H1 (cell line): Measurements from ENCODE around the gene ATP8B3. TPM values are rescaled to one million over a fixed set of nuclear protein-coding genes. Genes with fewer than 3 reads are reported as not detected.

Experiments used
- CTCF ChIA-PET: fragments of 300-600 bp; sonication (Branson Sonifier 250); formaldehyde crosslinking; loops from one replicate; lab custom pipeline; 2021; ENCODE audit not compliant: partially characterized antibody; lab: Charles Lee
- POLR2A ChIA-PET: fragments of 300-600 bp; sonication (Branson Sonifier 250); formaldehyde crosslinking; loops from one replicate; lab custom pipeline; 2021; ENCODE audit warnings: inconsistent platforms; ENCODE audit not compliant: partially characterized antibody; lab: Charles Lee
- DNase-seq, 2 experiments: peaks; one replicate each; pipeline versions ENCODE4 v3.0.0 to v3.0.0-alpha.2; 2010 to 2022; ENCODE audit warnings: low spot score in 2 of 2, low read depth in 1 of 2, mixed read lengths in 1 of 2
- FAIRE-seq: peaks from 2 replicates; lab custom pipeline; 2011; peaks lifted over from hg19 to GRCh38; lab: Jason Lieb, UNC
- H2AFZ ChIP-seq: 2 replicates; pipeline ENCODE4 v1.8.1; 2012; ENCODE audit warnings: low read length, inconsistent platforms
- H2AK5ac ChIP-seq: 2 replicates; pipeline ENCODE4 v1.6.1; 2013; ENCODE audit warnings: low read depth, low read length
- H2BK120ac ChIP-seq: replicated peaks from 2 replicates; pipeline ENCODE3; 2013; ENCODE audit warnings: low read depth, low read length, inconsistent platforms
- H2BK12ac ChIP-seq: 2 replicates; pipeline ENCODE4 v1.6.1; 2013; ENCODE audit warnings: low read depth, low read length
- H2BK15ac ChIP-seq: 2 replicates; pipeline ENCODE4 v1.6.1; 2013; ENCODE audit warnings: low read length
- H2BK20ac ChIP-seq: 2 replicates; pipeline ENCODE4 v1.6.1; 2013; ENCODE audit warnings: low read length
- H2BK5ac ChIP-seq: 2 replicates; pipeline ENCODE4 v1.6.1; 2013; ENCODE audit warnings: low read depth, low read length
- H3K14ac ChIP-seq: 2 replicates; pipeline ENCODE4 v1.6.1; 2013; ENCODE audit warnings: inconsistent platforms; ENCODE audit not compliant: insufficient read length
- H3K18ac ChIP-seq: 2 replicates; pipeline ENCODE4 v1.6.1; 2013; ENCODE audit warnings: low read length; ENCODE audit errors: extremely low read depth
- H3K23ac ChIP-seq: 2 replicates; pipeline ENCODE4 v1.6.1; 2013; ENCODE audit warnings: inconsistent platforms; ENCODE audit not compliant: insufficient read length
- H3K23me2 ChIP-seq: 2 replicates; pipeline ENCODE4 v1.6.1; 2013; ENCODE audit warnings: low read depth, low read length
- H3K27ac ChIP-seq: 2 replicates; pipeline ENCODE4 v1.6.1; 2011; ENCODE audit warnings: low read depth, low read length, inconsistent platforms
- H3K27me3 ChIP-seq, 4 experiments: replicated peaks in 1 of 4; 1 replicate in 1 of 4; 2 replicates in 3 of 4; pipeline versions ENCODE4 v1.6.1 to v1.8.1; 2011 to 2013; ENCODE audit warnings: low read length in 3 of 4, mild to moderate bottlenecking in 3 of 4, inconsistent platforms in 2 of 4, mixed read lengths in 2 of 4, moderate library complexity in 1 of 4; ENCODE audit not compliant: control insufficient read depth in 3 of 4, insufficient read depth in 3 of 4; ENCODE audit errors: extremely low read depth in 1 of 4
- H3K36me3 ChIP-seq, 4 experiments: 2 replicates each; pipeline versions ENCODE4 v1.6.1 to v1.8.1; 2011 to 2013; ENCODE audit warnings: mild to moderate bottlenecking in 4 of 4, low read length in 3 of 4, moderate library complexity in 2 of 4, control low read depth in 1 of 4, inconsistent platforms in 1 of 4; ENCODE audit not compliant: insufficient read depth in 4 of 4, control insufficient read depth in 2 of 4
- H3K4ac ChIP-seq: replicated peaks from 2 replicates; pipeline ENCODE3; 2013; ENCODE audit warnings: low read length, low read depth, mixed read lengths, inconsistent platforms; ENCODE audit not compliant: insufficient read length
- H3K4me1 ChIP-seq, 4 experiments: replicated peaks in 1 of 4; 1 replicate in 1 of 4; 2 replicates in 3 of 4; pipeline versions ENCODE4 v1.6.1 to v1.8.1; 2011 to 2013; ENCODE audit warnings: low read length in 3 of 4, inconsistent platforms in 2 of 4, mixed read lengths in 1 of 4; ENCODE audit not compliant: insufficient read depth in 4 of 4, control insufficient read depth in 3 of 4
- H3K4me2 ChIP-seq, 2 experiments: 2 replicates each; pipeline versions ENCODE4 v1.6.1 to v1.8.1; 2011 to 2013; ENCODE audit warnings: low read depth in 2 of 2, low read length in 2 of 2, control low read depth in 1 of 2, inconsistent platforms in 1 of 2, mild to moderate bottlenecking in 1 of 2; ENCODE audit not compliant: insufficient read depth in 1 of 2
- H3K4me3 ChIP-seq, 4 experiments: fragments of 200-600, 300-600 bp in 1 of 4; sonication (generic), shearing (Covaris generic), sonication (Bioruptor Twin) in 1 of 4; 2 replicates each; pipeline versions ENCODE4 v1.5.1 to v1.8.1; 2011 to 2016; ENCODE audit warnings: low read length in 4 of 4, low read depth in 3 of 4, control low read depth in 2 of 4, inconsistent platforms in 2 of 4, mild to moderate bottlenecking in 2 of 4, mixed read lengths in 1 of 4, moderate library complexity in 1 of 4; ENCODE audit not compliant: insufficient read depth in 2 of 4; ENCODE audit errors: extremely low read depth in 1 of 4
- H3K56ac ChIP-seq: replicated peaks from 2 replicates; pipeline ENCODE3; 2013; ENCODE audit warnings: low read depth, mild to moderate bottlenecking, mixed read lengths, low read length, inconsistent platforms; ENCODE audit not compliant: insufficient read length
- H3K79me1 ChIP-seq: 2 replicates; pipeline ENCODE4 v1.6.1; 2013; ENCODE audit warnings: low read depth, low read length, control low read depth
- H3K79me2 ChIP-seq, 2 experiments: 2 replicates each; pipeline versions ENCODE4 v1.6.1 to v1.8.1; 2012 to 2013; ENCODE audit warnings: low read length in 2 of 2, mild to moderate bottlenecking in 2 of 2, inconsistent platforms in 1 of 2; ENCODE audit not compliant: insufficient read depth in 2 of 2, control insufficient read depth in 1 of 2
- H3K9ac ChIP-seq, 4 experiments: replicated peaks in 1 of 4; 1 replicate in 1 of 4; 2 replicates in 3 of 4; pipeline versions ENCODE4 v1.6.1 to v1.8.1; 2011 to 2013; ENCODE audit warnings: low read depth in 3 of 4, low read length in 3 of 4, control low read depth in 2 of 4, mild to moderate bottlenecking in 2 of 4, moderate library complexity in 2 of 4, inconsistent platforms in 1 of 4; ENCODE audit errors: extremely low read depth in 1 of 4
- H3K9me3 ChIP-seq, 2 experiments: 2 replicates each; pipeline versions ENCODE4 v1.6.1 to v1.8.1; 2012 to 2013; ENCODE audit warnings: mild to moderate bottlenecking in 2 of 2, moderate library complexity in 2 of 2, control low read depth in 1 of 2, inconsistent platforms in 1 of 2, low read depth in 1 of 2, low read length in 1 of 2, mixed read lengths in 1 of 2; ENCODE audit not compliant: insufficient read depth in 2 of 2
- H4K20me1 ChIP-seq, 2 experiments: replicated peaks in 1 of 2; 2 replicates each; pipeline versions ENCODE3 to v1.8.1; 2011 to 2013; ENCODE audit warnings: inconsistent platforms in 2 of 2, low read length in 2 of 2, mild to moderate bottlenecking in 1 of 2; ENCODE audit not compliant: insufficient read depth in 2 of 2, control insufficient read depth in 1 of 2
- H4K5ac ChIP-seq: 2 replicates; pipeline ENCODE4 v1.6.1; 2013; ENCODE audit warnings: low read length, low read depth, mixed read lengths, inconsistent platforms; ENCODE audit not compliant: insufficient read length
- H4K8ac ChIP-seq: 2 replicates; pipeline ENCODE4 v1.8.0; 2013; ENCODE audit warnings: mild to moderate bottlenecking, moderate library complexity, low read length, inconsistent platforms; ENCODE audit not compliant: insufficient read depth; ENCODE audit errors: extremely low read depth
- H4K91ac ChIP-seq: replicated peaks from 2 replicates; pipeline ENCODE3; 2013; ENCODE audit warnings: low read length, mixed read lengths, inconsistent platforms; ENCODE audit not compliant: insufficient read length
- CBX5 ChIP-seq: fragments of 300-800, 300-1000 bp; sonication (generic); IDR thresholded peaks from 2 replicates; pipeline ENCODE4 v1.7.1; 2016; ENCODE audit warnings: antibody characterized with exemption, low read length, low read depth
- CREB1 ChIP-seq: IDR thresholded peaks from 2 replicates; pipeline ENCODE4 v1.6.1; 2012; ENCODE audit warnings: inconsistent platforms
- GTF2F1 ChIP-seq: IDR thresholded peaks from 2 replicates; pipeline ENCODE4 v1.6.1; 2012; ENCODE audit warnings: low read depth, low read length, improper control_type of control experiment, borderline replicate concordance
- POU5F1 ChIP-seq: IDR thresholded peaks from 2 replicates; pipeline ENCODE4 v1.6.1; 2011; ENCODE audit warnings: low read depth, mild to moderate bottlenecking, low read length, moderate library complexity
- RNF2 ChIP-seq: fragments of 200-900, 300-1000 bp; sonication (generic); IDR thresholded peaks from 2 replicates; pipeline ENCODE4 v1.7.1; 2016; ENCODE audit warnings: borderline replicate concordance, low read depth, mild to moderate bottlenecking, antibody characterized with exemption, low read length; ENCODE audit not compliant: poor library complexity, severe bottlenecking; ENCODE audit errors: missing control alignments
- SIRT6 ChIP-seq: IDR thresholded peaks from one replicate; pipeline ENCODE4 v1.7.1; 2012; ENCODE audit warnings: low read length, inconsistent platforms
- USF2 ChIP-seq: IDR thresholded peaks from 2 replicates; pipeline ENCODE4 v1.6.1; 2011; ENCODE audit warnings: low read length, improper control_type of control experiment
- WGBS, 2 experiments: shearing (Covaris generic) in 1 of 2; methylation state at CpG; one replicate each; pipeline versions ENCODE4 v1.1.6 to v1.1.7; 2013 to 2015; ENCODE audit warnings: low lambda C conversion rate in 2 of 2, mixed read lengths in 2 of 2, inconsistent platforms in 1 of 2, low coverage in 1 of 2, missing lambda C conversion rate in 1 of 2; ENCODE audit not compliant: insufficient replicate concordance in 2 of 2, insufficient coverage in 1 of 2, insufficient read length in 1 of 2; ENCODE audit errors: extremely low coverage in 1 of 2, missing lambda C conversion rate in 1 of 2; 5-methylcytosine and 5-hydroxymethylcytosine counted together
- polyA plus RNA-seq, 7 experiments: library from polyadenylated mRNA; depleted of rRNA in 3 of 7; stranded (reverse) in 5 of 7; unstranded in 2 of 7; fragments of >200 nt in 5 of 7; fragments of 200-250 nt in 2 of 7; gene quantifications; 1 replicate in 5 of 7; 2 replicates in 1 of 7; 4 replicates in 1 of 7; pipeline versions ENCODE4 v1.2.1 to v1.2.3, GENCODE V29; 2011 to 2013; ENCODE audit warnings: missing spikeins in 2 of 7, mixed read lengths in 2 of 7
- total RNA-seq: library from RNA; stranded (reverse); fragmentation: NEBNext Ultra II Directional; extraction: Animal tissue kit (Norgen Biotek cat#: 25700); gene quantifications from 2 replicates; pipeline ENCODE4 v1.2.1, GENCODE V29; 2021
- TF ChIP-seq, protein P1 (sequence below): IDR thresholded peaks from 2 replicates; pipeline ENCODE4 v1.6.1; 2012; ENCODE audit warnings: low read length, inconsistent platforms

Gene ATP8B3
- total and polyA plus RNA-seq, 2 of the 8 experiments (the other 6 are each of a cell fraction or from before 2014, with no cell fraction given), result 4.1 to 9.3 TPM

- H2BK20ac ChIP-seq, result no peak overlapping the region
- CTCF ChIA-PET, result interaction anchor here (0.8 to 2.5 kb wide), 7 partner anchors 7 to 55 kb away, joined by 3 to 14 read pairs (median 9); no protein-coding TSS in a partner anchor
- no peak overlapping the region for H3K56ac ChIP-seq
- H2BK5ac ChIP-seq, result 0 out of 2 replicates have a peak overlapping the region, but pooled peaks have one; percentile 35
- H3K79me1 ChIP-seq, result peaks cover 12% of the 10 kb centered on the region
- H4K91ac ChIP-seq, result no peak overlapping the region
- H4K20me1 ChIP-seq, result peaks cover 14 to 23% of the 10 kb centered on the region in 2 experiments
- H3K36me3 ChIP-seq, result no peaks in the 10 kb centered on the region
- no peak overlapping the region; the same call in 1 of the 2 replicates for H3K18ac ChIP-seq
- peak overlapping the region; percentile 37 to 58; a peak in 3 of 4 replicates for H3K4me2 ChIP-seq
- peaks cover 19 to 33% of the 10 kb centered on the region in 2 experiments for H3K79me2 ChIP-seq
- H2BK15ac ChIP-seq, result no peak overlapping the region
- H3K27ac ChIP-seq, result no peak overlapping the region
- H3K4ac ChIP-seq, result no peak overlapping the region
- POLR2A ChIA-PET, result interaction anchor here (1.2 to 1.3 kb wide), 2 partner anchors 10 to 14 kb away, joined by 3 to 4 read pairs; no protein-coding TSS in a partner anchor
- no peak overlapping the region for H2AFZ ChIP-seq
- peak overlapping the region; percentile 22 for H4K8ac ChIP-seq
- no peak overlapping the region for H2AK5ac ChIP-seq
- peaks cover 3% of the 10 kb centered on the region; the same call in 1 of the 2 replicates for H3K23me2 ChIP-seq
- WGBS, 2 experiments, result 80% methylated on average over 26 of the region's 31 CpGs; no CpG with 5 or more reads in 1 of the 2 experiments
- H3K23ac ChIP-seq, result no peak overlapping the region
- no peak overlapping the region for H4K5ac ChIP-seq
- H3K4me1 ChIP-seq, result peaks cover 0 to 36% (median 28%) of the 10 kb centered on the region in 4 experiments; a peak in 6 of 7 replicates
- H3K9me3 ChIP-seq, result no peaks in the 10 kb centered on the region
- peak overlapping the region in 2 of 4 experiments; percentile 10 to 53; a peak in 3 of 8 replicates for H3K4me3 ChIP-seq
- H3K14ac ChIP-seq, result no peak overlapping the region
- FAIRE-seq (no peak), DNase-seq (no peak)
- no peak overlapping the region for H2BK120ac ChIP-seq
- no peak overlapping the region for H3K9ac ChIP-seq
- H2BK12ac ChIP-seq, result peak overlapping the region; percentile 39; the same call in 1 of the 2 replicates
- H3K27me3 ChIP-seq, result no peaks in the 10 kb centered on the region
- TF ChIP-seq USF2, result no peak
- no peak for TF ChIP-seq CBX5
- no peak for TF ChIP-seq CREB1
- TF ChIP-seq POU5F1, result no peak
- no peak for TF ChIP-seq GTF2F1
- TF ChIP-seq, protein P1, sequence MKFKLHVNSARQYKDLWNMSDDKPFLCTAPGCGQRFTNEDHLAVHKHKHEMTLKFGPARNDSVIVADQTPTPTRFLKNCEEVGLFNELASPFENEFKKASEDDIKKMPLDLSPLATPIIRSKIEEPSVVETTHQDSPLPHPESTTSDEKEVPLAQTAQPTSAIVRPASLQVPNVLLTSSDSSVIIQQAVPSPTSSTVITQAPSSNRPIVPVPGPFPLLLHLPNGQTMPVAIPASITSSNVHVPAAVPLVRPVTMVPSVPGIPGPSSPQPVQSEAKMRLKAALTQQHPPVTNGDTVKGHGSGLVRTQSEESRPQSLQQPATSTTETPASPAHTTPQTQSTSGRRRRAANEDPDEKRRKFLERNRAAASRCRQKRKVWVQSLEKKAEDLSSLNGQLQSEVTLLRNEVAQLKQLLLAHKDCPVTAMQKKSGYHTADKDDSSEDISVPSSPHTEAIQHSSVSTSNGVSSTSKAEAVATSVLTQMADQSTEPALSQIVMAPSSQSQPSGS, result no peak
- TF ChIP-seq RNF2, result no peak
- TF ChIP-seq SIRT6, result no peak
Measured at GRCh38 chr19:1850809-1851653, 39.0 kb upstream of the ATP8B3 start.
